Left lobe of liver (tissue), 2 donors: ENCODE data around the gene SH3BP2. TPM values are rescaled to one million over a fixed set of nuclear protein-coding genes. Genes with fewer than 3 reads are reported as not detected.
A peak's percentile ranks its signal among the peaks of the same experiment; 100 is the strongest.

ENCODE experiments used
- ATAC-seq: fragments of 200-7000 bp; cut with Tn5 transposase; one replicate; pipeline ENCODE4 v1.9.1; 2020; ENCODE audit warnings: mild to moderate bottlenecking, moderate library complexity
- DNase-seq: peaks from one replicate; pipeline ENCODE4 v3.0.0-alpha.2; 2020; ENCODE audit warnings: low spot score
- total RNA-seq: library from RNA; stranded (reverse); gene quantifications from one replicate; pipeline ENCODE4 v1.2.1, GENCODE V29; 2021
- donor health status: DM: no; HTN: no; CAD: no; lungs with moderate emphysema.
- donor health status: DM: no; HTN: yes; CAD: no.

Gene SH3BP2
- total RNA-seq, 1 donor from 2014 or later: 59.8 TPM

- DNase-seq (peak; percentile 93), ATAC-seq (peak; percentile 39)
Observed at GRCh38 chr4:2790583-2791517, 2.0 kb upstream of the SH3BP2 start.

- peak; percentile 94 for DNase-seq
Observed at GRCh38 chr4:2791518-2792395, 1.1 kb upstream of the SH3BP2 start.

GRCh38 chr4:2792396-2792710 is 532 bp upstream of the SH3BP2 start:
- ATAC-seq (peak; percentile 2), DNase-seq (no peak)

More at GRCh38 chr4:2791518-2792395, 1.1 kb upstream of the SH3BP2 start:
- peak; percentile 46 for ATAC-seq

GRCh38 chr4:2793586-2794485 is 951 bp downstream of the SH3BP2 start:
- DNase-seq: peak; percentile 95
- peak; percentile 41 for ATAC-seq

- ATAC-seq (peak; percentile 40), DNase-seq (peak; percentile 92)
Observed at GRCh38 chr4:2794486-2795299, 1.8 kb downstream of the SH3BP2 start.

- DNase-seq (peak; percentile 52), ATAC-seq (no peak)
Observed at GRCh38 chr4:2795300-2795892, 2.5 kb downstream of the SH3BP2 start.

- DNase-seq (peak; percentile 50), ATAC-seq (no peak)
Observed at GRCh38 chr4:2795893-2796848, 3.3 kb downstream of the SH3BP2 start.

GRCh38 chr4:2796849-2797544 is 4.1 kb downstream of the SH3BP2 start:
- DNase-seq: peak; percentile 73

GRCh38 chr4:2797545-2798305 is 4.8 kb downstream of the SH3BP2 start:
- ATAC-seq (peak; percentile 8), DNase-seq (peak; percentile 71)

More at GRCh38 chr4:2796849-2797544, 4.1 kb downstream of the SH3BP2 start:
- peak; percentile 26 for ATAC-seq

- ATAC-seq (no peak), DNase-seq (peak; percentile 57)
Observed at GRCh38 chr4:2798399-2799223, 5.7 kb downstream of the SH3BP2 start.

GRCh38 chr4:2799224-2799911 is 6.5 kb downstream of the SH3BP2 start:
- DNase-seq (peak; percentile 47), ATAC-seq (no peak)

GRCh38 chr4:2799971-2800690 is 7.2 kb downstream of the SH3BP2 start:
- no peak for ATAC-seq

GRCh38 chr4:2800691-2801596 is 8.1 kb downstream of the SH3BP2 start:
- ATAC-seq (peak; percentile 9), DNase-seq (peak; percentile 66)

More at GRCh38 chr4:2799971-2800690, 7.2 kb downstream of the SH3BP2 start:
- DNase-seq: peak; percentile 46
